B cell (primary cell): ENCODE measurements around the gene KRT38. TPM values are rescaled to one million over a fixed set of nuclear protein-coding genes. Genes with fewer than 3 reads are reported as not detected.

ENCODE experiments used
- ATAC-seq: fragments of 200-7000 bp; cut with Tn5 transposase; one replicate; pipeline ENCODE4 v1.10.0; 2021; ENCODE audit warnings: low read depth, mild to moderate bottlenecking, moderate number of reproducible peaks, moderate library complexity
- CTCF ChIA-PET: fragments of 350-600 bp; sonication (Branson Sonifier 250); formaldehyde crosslinking; loops from one replicate; lab custom pipeline; 2021; ENCODE audit warnings: antibody characterized with exemption, inconsistent platforms; lab: Charles Lee
- POLR2A ChIA-PET: fragments of 350-600 bp; sonication (Branson Sonifier 250); formaldehyde crosslinking; loops from one replicate; lab custom pipeline; 2021; ENCODE audit warnings: antibody characterized with exemption; lab: Charles Lee
- DNase-seq: peaks from one replicate; pipeline ENCODE4 v3.0.0; 2013
- H2AFZ ChIP-seq: 2 replicates; pipeline ENCODE4 v1.6.1; 2012; ENCODE audit warnings: mild to moderate bottlenecking, low read depth, low read length; ENCODE audit not compliant: insufficient read depth, poor library complexity, severe bottlenecking
- H3K27ac ChIP-seq, 2 donors: 1 replicate in 1 of 2; 2 replicates in 1 of 2; pipeline ENCODE4 v1.5.1; 2012 to 2013; ENCODE audit warnings: low read length in 2 of 2, mild to moderate bottlenecking in 2 of 2, moderate library complexity in 1 of 2
- H3K27me3 ChIP-seq, 4 experiments: fragments of 200-600 bp in 1 of 4; sonication (generic) in 1 of 4; replicated peaks in 1 of 4; 1 replicate in 2 of 4; 2 replicates in 2 of 4; pipeline versions ENCODE4 v1.6.1 to v1.7.0; 2013 to 2016; ENCODE audit warnings: low read length in 3 of 4, mild to moderate bottlenecking in 2 of 4, mixed read lengths in 1 of 4, moderate library complexity in 1 of 4; ENCODE audit not compliant: insufficient read depth in 4 of 4, control insufficient read depth in 3 of 4; ENCODE audit errors: control extremely low read depth in 1 of 4
- H3K36me3 ChIP-seq, 2 experiments: replicated peaks in 1 of 2; 1 replicate in 1 of 2; 2 replicates in 1 of 2; pipeline versions ENCODE4 v1.6.1 to v1.7.1; 2013; ENCODE audit warnings: low read length in 1 of 2; ENCODE audit not compliant: insufficient read depth in 2 of 2, control insufficient read depth in 1 of 2; ENCODE audit errors: control extremely low read depth in 1 of 2, extremely low read depth in 1 of 2
- H3K4me1 ChIP-seq, 2 donors: fragments of 200-600 bp in 1 of 2; sonication (generic) in 1 of 2; 1 replicate in 1 of 2; 2 replicates in 1 of 2; pipeline versions ENCODE4 v1.5.1 to v1.6.1; 2013 to 2017; ENCODE audit warnings: low read length in 2 of 2; ENCODE audit not compliant: control insufficient read depth in 2 of 2, insufficient read depth in 2 of 2
- H3K4me2 ChIP-seq: replicated peaks from 2 replicates; pipeline ENCODE3; 2012; ENCODE audit warnings: mild to moderate bottlenecking, low read depth, low read length; ENCODE audit not compliant: poor library complexity, severe bottlenecking
- H3K4me3 ChIP-seq, 5 experiments: fragments of 200-600 bp in 1 of 5; sonication (generic) in 1 of 5; 1 replicate in 3 of 5; 2 replicates in 2 of 5; pipeline versions ENCODE4 v1.5.1 to v1.7.0; 2011 to 2016; ENCODE audit warnings: low read length in 4 of 5, mild to moderate bottlenecking in 4 of 5, low read depth in 2 of 5, control low read depth in 1 of 5, moderate library complexity in 1 of 5; ENCODE audit not compliant: insufficient read depth in 1 of 5; ENCODE audit errors: control extremely low read depth in 1 of 5, extremely low read depth in 1 of 5
- H3K79me2 ChIP-seq: fragments of 200-600 bp; sonication (generic); one replicate; pipeline ENCODE4 v1.6.0; 2016; ENCODE audit warnings: low read length; ENCODE audit not compliant: control insufficient read depth, insufficient read depth
- H3K9ac ChIP-seq: fragments of 200-600 bp; sonication (generic); 2 replicates; pipeline ENCODE4 v1.6.1; 2017; ENCODE audit warnings: mild to moderate bottlenecking, low read length, moderate library complexity
- H3K9me3 ChIP-seq, 3 donors: one replicate each; pipeline versions ENCODE4 v1.6.1 to v1.7.1; 2013; ENCODE audit warnings: low read length in 2 of 3; ENCODE audit not compliant: control insufficient read depth in 2 of 3, insufficient read depth in 1 of 3; ENCODE audit errors: control extremely low read depth in 1 of 3
- H4K20me1 ChIP-seq: 2 replicates; pipeline ENCODE4 v1.6.0; 2012; ENCODE audit warnings: mild to moderate bottlenecking, low read length; ENCODE audit not compliant: insufficient read depth, control insufficient read depth, poor library complexity, severe bottlenecking
- H3K27ac Mint-ChIP-seq: one replicate; pipeline ENCODE4 v1.8.0; 2021; ENCODE audit warnings: mixed read lengths
- H3K27me3 Mint-ChIP-seq: one replicate; pipeline ENCODE4 v1.8.0; 2021; ENCODE audit warnings: mixed read lengths
- H3K4me1 Mint-ChIP-seq: one replicate; pipeline ENCODE4 v1.8.0; 2021; ENCODE audit warnings: mixed read lengths
- H3K4me3 Mint-ChIP-seq: one replicate; pipeline ENCODE4 v1.8.0; 2021; ENCODE audit warnings: mixed read lengths
- H3K9me3 Mint-ChIP-seq: one replicate; pipeline ENCODE4 v1.8.0; 2022; ENCODE audit warnings: mixed read lengths; ENCODE audit not compliant: insufficient read depth
- CTCF ChIP-seq: fragments of 200-600 bp; IDR thresholded peaks from one replicate; pipeline ENCODE4 v1.8.0; 2022; ENCODE audit warnings: antibody characterized with exemption, mild to moderate bottlenecking
- EZH2 ChIP-seq: IDR thresholded peaks from 2 replicates; pipeline ENCODE4 v1.6.1; 2012; ENCODE audit warnings: borderline replicate concordance, low read depth, mild to moderate bottlenecking, moderate library complexity, low read length; ENCODE audit not compliant: insufficient read depth, poor library complexity, severe bottlenecking
- WGBS: methylation state at CpG from one replicate; pipeline ENCODE4 v1.1.5; 2013; ENCODE audit warnings: missing lambda C conversion rate; ENCODE audit not compliant: insufficient coverage; 5-methylcytosine and 5-hydroxymethylcytosine counted together
- intact Hi-C: fragments of 100-400 bp; cut with micrococcal nuclease; formaldehyde crosslinking; loops from one replicate; pipeline ENCODE4 v1.10.0; 2022
- polyA plus RNA-seq: library from polyadenylated mRNA; depleted of rRNA; stranded (reverse); fragments of >200 nt; gene quantifications from 2 replicates; pipeline ENCODE4 v1.2.3, GENCODE V29; 2012
- total RNA-seq, 2 donors: library from RNA; stranded (reverse); fragments of 120-200 nt in 1 of 2; gene quantifications; 1 replicate in 1 of 2; 2 replicates in 1 of 2; pipeline versions ENCODE4 v1.2.3 to v1.2.4, GENCODE V29; 2013 to 2022

KRT38 gene
- total and polyA plus RNA-seq, 2 donors (not counting 1 experiment from before 2014, with no cell fraction given): not detected

GRCh38 chr17:41481036-41481435, 40.3 kb upstream of the KRT38 start, which contains the start of gene KRT35:
Gene KRT35 (minus strand): TSS chr17:41481151. CDS start chr17:41481097, 54 bp downstream.
- DNase-seq: no peak
- peaks cover 4% of the 10 kb centered on the region for H3K4me1 Mint-ChIP-seq
- H4K20me1 ChIP-seq: no peaks in the 10 kb centered on the region

GRCh38 chr17:41480581-41480980, 39.8 kb upstream of the KRT38 start:
- Histone ChIP-seq H4K20me1 (no peaks in the 10 kb centered on the region), H3K4me1 (peaks cover 4 to 6% of the 10 kb centered on the region in 2 donors), H3K36me3 (no peaks in the 10 kb centered on the region), H2AFZ (no peak overlapping the region), H3K4me3 (no peak overlapping the region), H3K9me3 (no peaks in the 10 kb centered on the region), H3K4me2 (no peak overlapping the region), H3K79me2 (no peaks in the 10 kb centered on the region), H3K9ac (no peak overlapping the region), H3K27me3 (no peaks in the 10 kb centered on the region), H3K27ac (no peak overlapping the region)
- ChIA-PET POLR2A (no interaction called here), CTCF (no interaction called here)
- 94% methylated on average over 9 of the region's 10 CpGs for WGBS
- Mint-ChIP-seq H3K27me3 (peaks cover 8% of the 10 kb centered on the region), H3K27ac (no peak overlapping the region), H3K9me3 (no peaks in the 10 kb centered on the region), H3K4me3 (no peak overlapping the region), H3K4me1 (peaks cover 4% of the 10 kb centered on the region)
- DNase-seq: no peak
- no peak for TF ChIP-seq EZH2
- no peak for TF ChIP-seq CTCF
- intact Hi-C loops: no loop called here
- no peak for ATAC-seq

More at GRCh38 chr17:41481036-41481435, 40.3 kb upstream of the KRT38 start, which contains the start of gene KRT35:
- intact Hi-C loops: no loop called here
- Mint-ChIP-seq H3K27ac (no peak within 1 kb of the TSS), H3K27me3 (peaks cover 11% of the 10 kb centered on the region), H3K9me3 (no peaks in the 10 kb centered on the region), H3K4me3 (no peak within 1 kb of the TSS)
- H3K4me2 ChIP-seq: no peak within 1 kb of the TSS
- H3K36me3 ChIP-seq: no peaks in the 10 kb centered on the region
- H3K27me3 ChIP-seq: no peaks in the 10 kb centered on the region
- H3K9me3 ChIP-seq: no peaks in the 10 kb centered on the region
- H3K4me3 ChIP-seq: no peak within 1 kb of the TSS
- TF ChIP-seq EZH2 (no peak), CTCF (no peak)
- H3K27ac ChIP-seq: no peak within 1 kb of the TSS
- H3K9ac ChIP-seq: no peak within 1 kb of the TSS
- no peaks in the 10 kb centered on the region for H3K79me2 ChIP-seq
- CTCF ChIA-PET: no interaction called here
- H3K4me1 ChIP-seq: peaks cover 4 to 6% of the 10 kb centered on the region in 2 donors
- POLR2A ChIA-PET: no interaction called here
- H2AFZ ChIP-seq: no peak within 1 kb of the TSS
- ATAC-seq: no peak
- WGBS: 100% methylated on average over 2 of the region's 2 CpGs
